A204.1 (cell line): ENCODE results near the gene RPS15.
"Not testable (repeated sequence)": the region's sequence is repeated elsewhere in the genome, so short reads cannot be mapped to it uniquely, and the experiment has no call there.

Experiments used
- FAIRE-seq: peaks from 2 replicates; lab custom pipeline; 2012; peaks lifted over from hg19 to GRCh38; lab: Jason Lieb, UNC

Gene RPS15

DNA sequence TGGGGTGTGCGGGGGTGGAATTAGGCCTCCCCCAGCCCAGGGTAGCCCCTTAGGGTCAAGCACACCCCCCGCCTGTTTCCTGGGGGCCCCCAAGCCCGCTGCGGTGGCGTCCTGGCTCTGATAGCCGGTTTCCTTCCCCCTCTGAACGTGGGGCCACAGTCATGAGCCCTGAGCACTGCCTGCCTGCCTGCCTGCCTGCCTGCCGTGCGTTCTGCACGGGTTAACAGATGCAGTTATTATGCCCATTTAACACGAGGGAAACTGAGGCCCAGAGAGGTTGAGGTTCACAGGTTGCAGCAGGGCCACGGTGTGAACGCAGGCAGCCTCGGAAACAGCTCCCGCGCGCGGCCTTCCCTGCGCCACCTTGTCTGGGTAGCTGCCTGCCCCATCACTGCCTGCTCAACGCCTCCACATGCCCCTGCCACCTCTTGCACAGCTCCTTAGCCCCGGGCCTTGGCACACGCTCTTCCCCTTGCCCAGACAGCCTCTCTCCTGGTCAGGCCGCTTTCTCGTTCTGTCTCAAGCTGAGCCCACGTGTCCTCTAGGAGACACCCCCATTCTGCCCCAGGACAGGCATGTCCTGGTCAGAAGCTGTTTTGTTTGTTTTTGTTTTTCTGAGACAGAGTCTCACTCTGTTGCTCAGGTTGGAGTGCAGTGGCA, 35.7 kb upstream of the RPS15 start:
- no peak for FAIRE-seq

DNA sequence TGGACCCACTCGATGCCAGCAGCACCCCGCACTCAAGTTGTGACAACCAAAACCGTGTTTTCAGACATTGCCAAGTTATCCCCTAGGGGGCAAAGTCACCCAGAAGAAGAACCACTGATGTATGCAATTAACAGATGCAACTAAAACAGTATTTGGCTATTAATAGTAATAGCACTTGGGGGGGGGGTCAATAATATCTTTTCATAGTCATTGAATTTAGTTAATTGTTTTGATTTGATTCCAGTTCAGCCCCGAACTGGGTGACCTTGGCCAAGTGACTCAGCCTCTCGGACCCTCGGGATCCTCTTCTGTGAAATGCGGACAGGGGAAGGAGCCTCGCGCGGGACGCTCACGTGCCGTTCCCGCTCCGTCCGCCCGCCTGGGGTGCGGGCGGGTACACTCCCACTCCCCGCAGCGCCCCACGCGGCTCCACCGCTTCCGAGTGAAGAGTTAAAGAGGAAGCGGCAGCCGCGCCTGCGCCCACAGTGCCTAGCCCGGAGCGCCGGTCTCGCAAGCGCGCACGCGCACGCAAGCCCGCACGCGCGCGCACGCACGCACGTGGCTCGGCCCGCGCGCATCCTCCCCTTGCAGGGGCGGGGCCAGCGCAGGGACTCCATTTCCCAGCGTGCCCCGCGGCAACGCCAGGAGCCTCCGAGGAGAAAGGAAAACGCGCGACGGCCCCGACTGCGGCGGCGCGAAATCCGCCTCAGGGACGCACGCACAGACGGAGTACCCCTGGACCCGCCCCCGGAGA, 31.2 kb upstream of the RPS15 start:
- no peak for FAIRE-seq

DNA sequence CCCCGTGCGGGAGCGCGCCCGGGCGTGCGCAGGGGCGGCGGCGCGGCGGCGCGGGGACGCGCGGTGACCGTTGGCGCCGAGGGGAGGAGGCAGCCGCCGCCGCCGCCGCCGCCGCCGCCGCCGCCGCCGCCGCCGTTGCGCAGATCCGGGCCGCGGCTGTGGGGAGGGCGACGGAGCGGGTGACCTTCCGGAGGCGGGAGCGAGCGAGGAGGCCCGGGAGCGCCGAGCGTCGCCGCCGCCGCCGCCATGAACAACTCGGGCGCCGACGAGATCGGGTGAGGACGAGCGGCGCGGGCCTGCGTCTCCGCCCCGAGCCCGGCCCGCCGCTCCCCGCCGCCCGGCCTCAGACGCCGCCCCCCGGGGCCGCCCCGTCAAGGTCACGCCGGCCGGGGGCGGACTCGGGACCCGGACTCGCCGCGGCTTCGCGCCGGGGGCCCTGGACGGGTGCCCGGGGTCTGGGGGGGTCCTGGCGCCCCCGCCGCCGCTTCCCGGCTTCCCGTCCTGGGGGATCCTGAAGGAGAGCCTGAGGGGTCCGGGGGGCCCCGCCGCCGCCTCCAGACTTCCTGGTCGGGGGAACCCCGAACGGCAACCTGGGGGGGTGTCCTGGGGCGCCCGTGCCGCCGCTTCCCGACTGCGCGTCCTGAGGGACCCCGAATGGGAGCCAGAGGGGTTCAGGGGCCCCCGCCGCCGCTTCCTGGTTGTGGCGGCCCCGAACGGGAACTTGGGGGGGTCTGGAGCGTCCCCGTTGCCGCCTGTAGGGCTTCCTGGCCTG, 30.5 kb upstream of the RPS15 start, which contains the start of gene DAZAP1:
TSS of gene DAZAP1 (plus strand) at position 59 of the 772 bp plus-strand sequence. CDS start at position 247, 188 bp downstream.
- FAIRE-seq, result no peak

DNA sequence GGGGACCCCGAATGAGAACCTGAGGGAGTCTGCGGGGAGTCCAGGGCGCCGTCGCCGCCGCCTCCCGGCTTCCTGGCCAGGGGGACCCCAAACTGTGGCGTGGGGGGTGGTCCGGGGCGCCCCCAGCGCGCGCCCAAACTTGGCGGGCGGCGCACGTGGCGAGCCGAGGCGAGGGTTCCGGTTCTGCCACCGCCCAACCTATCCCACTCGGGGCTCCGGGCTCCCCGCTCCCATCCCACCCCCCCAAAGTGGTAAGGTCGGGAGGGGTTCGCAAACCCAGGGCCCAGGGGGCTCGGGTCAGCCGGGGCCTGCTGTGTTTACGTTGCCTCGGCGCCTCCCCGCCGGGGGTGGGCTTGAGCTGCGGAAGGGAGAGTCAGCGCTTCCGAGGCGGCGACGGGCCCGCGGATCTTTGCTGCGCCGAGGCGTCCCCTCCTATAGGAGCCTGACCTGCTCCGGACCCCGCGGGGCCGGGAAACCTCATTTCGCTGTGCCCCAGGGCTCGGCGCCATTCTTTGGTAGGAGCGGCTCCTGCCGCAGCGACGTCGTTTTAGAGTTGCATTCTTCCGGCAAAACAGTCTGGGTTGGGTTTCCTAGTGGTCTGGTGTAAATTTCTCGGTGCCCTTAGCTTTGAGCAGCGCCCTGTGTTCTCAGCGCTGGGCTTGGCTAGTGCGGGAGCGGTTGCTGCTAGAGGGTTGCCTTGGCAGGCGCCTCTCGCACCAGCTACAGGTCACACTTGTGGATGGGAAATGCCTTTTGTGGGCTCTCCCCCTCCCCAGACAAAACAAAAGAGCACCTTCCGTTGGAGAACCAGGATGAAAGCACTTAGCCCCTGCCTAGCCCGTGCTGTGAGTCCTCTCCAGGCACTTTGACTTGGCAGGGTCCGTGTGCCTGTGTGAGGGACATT, 29.6 kb upstream of the RPS15 start:
- no peak for FAIRE-seq

DNA sequence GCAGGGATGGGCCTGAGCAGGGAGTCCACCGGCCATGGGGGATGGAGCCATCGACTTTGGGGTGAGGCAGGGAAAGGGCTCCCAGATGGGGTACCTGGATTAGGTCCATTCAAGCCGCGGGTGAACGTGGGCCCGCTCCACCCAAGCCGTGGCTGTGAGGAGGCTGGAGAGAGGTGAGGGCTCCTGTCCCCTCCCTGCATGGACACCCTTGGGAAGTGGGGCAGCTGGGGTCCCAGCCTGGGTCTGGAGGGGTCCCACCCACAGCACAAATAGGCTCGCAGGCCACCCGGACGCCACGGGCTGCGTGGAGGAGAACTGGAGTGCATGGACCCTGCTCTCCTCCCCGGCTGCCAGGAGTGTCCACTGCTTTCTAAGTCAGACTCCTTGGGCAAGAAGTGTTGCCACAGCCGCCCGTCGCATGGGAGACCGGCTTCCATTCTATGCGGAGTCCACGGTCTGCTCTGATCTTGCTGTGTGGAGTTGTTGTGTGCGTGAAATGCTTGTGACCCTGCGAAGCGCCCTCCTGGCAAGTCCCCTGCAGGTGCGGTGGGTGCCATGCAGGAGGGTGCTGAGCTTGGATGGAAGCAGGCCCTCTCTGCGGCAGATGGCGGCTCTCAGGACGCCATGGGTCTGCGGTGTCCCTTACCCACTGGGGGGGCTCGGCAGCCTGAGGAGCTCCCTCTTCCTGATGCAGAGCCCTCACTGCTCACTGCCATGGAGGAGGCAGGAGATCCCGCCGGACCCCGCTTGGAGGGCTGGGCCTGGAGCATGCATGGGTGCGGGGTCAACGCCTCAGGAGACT, 28.8 kb upstream of the RPS15 start:
- no peak for FAIRE-seq

DNA sequence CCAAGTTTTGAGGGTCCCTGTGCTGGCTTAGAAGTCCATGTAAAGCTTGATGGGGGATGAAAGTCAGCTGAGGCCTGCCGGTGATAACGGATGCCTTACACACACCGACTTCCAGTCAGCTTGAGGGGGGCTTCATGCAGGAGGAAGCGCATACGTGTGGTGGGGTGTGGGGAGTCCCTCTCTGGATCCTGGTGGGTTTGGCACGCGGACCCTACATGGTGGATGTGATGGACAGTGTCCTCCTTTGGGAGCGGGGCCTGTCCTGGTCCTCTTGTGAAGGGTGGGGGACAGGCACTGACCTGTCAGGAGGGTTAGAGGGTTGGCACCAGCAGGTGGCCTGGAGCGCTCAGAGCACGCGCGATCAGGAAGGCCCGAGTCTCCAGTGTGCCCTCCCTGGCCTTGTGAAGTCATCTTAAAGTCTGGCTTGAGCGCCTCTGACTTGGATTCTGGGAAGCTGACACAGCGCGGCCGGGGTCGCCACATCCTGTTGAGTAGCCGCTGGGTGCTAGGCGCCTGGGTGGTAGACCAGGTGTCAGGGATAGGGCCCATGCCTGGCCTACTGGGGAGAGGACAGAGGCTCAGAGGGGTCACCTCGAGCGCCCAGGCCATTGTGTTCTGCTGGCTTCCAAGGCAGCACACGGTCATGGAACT, 27.9 kb upstream of the RPS15 start:
- FAIRE-seq, result no peak

DNA sequence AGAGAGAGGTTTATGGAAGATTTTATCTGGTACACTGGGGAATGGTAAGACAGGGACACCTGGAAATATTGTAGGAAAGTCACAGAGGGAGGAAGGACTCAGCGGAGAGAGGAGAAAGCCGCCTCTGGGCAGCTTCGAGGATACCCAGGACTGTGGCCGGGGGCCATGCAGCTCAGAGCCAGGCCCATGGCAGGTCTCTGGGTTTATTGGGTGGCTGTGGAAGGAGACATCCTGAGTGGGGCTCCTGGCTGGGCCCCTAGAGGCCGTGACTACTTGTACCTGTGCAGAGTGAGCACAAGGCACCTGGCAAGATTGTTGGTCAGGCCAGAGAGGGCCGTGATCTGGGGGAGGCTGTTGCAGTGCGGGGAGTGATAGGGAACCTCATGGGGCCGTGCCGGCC, 27.4 kb upstream of the RPS15 start:
- no peak for FAIRE-seq

DNA sequence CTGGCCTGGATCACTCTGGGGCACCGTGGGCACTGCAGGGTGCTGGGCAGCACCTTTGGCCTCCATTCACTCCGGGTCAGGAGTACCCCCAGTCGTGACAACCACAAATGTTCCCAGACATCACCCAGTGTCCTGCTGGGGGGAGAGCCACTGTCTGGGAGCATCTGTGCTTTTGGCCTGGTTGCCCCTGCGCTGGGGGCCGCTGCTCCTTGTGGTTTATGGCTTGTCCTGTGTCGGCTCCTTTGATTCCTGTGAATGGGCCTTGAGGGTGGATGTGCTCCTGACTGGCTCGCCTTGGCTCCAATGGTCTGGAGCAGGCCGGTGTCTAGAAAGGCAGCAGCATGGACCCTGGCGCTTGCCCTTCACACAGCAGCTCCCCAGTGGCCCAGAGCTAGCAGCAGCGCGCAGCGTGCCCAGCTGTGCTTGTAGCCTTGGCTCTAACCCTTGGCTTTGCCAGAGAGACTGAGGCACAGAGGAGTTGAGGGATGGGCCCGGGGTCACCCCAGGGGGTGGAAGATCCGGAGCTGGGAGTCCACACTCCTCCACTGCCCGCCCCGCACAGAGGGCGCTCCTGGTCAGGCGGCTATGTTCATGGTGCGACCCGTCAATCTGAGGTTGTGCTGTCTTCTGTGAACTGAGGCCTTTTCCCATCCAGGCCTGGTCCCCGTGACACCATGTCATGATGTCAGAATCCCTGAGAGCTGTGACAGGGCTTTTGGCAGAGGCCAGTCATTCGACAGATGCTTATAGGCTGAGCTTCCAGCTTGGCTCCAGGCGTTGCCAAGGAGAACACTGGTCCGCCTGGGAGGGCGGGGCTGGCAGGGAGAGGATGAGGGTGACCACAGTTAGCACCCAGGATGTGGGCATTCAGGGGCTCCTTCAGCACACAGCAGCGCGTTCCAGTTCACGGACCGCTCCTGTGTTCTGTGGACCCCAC, 26.7 kb upstream of the RPS15 start:
- no peak for FAIRE-seq

DNA sequence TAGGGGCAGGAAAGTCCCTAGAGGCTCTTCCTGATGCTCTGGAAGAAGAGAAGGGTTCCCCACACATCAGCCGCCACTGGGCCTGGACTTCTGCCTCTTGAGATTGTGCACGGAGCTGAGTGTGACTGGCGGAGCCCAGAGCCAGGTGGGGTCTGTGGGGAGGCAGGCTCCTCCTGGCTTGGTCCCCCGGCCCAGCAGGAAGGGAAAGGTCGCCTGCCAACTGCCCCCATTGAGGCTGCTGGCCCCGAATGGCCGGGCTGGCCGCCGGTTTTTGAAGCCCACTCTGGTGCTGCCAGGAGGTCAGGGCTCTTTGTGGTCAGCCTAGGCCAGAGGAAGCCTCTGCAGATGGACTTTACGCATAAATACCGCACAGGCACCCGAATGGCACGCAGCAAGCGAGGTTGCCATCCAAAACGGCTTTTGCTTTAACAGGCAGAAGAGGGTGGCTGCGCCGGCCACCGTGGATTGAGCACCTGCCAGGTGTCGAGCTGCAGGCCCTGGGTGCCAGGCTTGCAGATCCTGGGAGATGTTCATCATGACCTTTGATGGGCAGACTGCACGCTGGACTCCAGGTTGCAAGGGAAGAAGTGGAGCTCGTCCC, 25.8 kb upstream of the RPS15 start:
- no peak for FAIRE-seq

DNA sequence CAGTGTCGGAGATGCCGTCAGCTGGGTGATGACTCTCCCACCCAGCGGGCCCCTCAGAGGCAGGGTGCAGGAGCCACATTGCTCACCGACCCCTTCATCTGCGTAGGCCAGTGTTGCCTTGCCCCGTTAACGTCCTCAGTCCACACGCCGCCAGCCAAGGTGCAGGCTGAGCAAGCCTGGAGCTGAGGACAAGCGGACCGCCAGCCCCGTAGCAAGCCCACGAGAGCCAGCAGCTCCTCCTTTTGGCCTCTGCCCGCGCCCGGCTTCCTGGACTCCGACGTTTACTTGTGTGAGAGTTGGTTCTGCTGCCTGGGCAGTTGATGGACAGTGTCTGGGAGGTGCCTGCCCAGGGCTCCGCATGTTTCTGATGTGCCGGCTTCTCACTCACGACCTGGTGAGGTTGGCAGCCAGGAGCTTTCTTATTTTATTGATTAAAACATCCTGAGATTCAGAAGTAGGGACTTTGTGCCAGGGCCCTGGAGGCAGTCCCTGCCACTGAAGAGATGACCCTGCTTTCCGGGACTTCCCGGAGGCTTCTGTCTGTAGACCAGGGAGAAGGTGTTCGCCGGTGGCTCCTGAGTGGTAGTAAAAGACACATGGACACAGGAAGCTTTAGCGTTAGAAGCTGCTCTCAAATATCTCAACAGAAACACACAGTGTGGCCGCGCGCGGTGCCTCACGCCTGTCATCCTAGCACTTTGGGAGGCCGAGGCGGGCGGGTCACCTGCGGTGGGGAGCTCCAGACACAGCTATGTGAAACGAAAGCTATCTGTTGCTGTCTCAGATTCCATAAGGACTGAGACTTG, 25.0 kb upstream of the RPS15 start:
- FAIRE-seq, result no peak

DNA sequence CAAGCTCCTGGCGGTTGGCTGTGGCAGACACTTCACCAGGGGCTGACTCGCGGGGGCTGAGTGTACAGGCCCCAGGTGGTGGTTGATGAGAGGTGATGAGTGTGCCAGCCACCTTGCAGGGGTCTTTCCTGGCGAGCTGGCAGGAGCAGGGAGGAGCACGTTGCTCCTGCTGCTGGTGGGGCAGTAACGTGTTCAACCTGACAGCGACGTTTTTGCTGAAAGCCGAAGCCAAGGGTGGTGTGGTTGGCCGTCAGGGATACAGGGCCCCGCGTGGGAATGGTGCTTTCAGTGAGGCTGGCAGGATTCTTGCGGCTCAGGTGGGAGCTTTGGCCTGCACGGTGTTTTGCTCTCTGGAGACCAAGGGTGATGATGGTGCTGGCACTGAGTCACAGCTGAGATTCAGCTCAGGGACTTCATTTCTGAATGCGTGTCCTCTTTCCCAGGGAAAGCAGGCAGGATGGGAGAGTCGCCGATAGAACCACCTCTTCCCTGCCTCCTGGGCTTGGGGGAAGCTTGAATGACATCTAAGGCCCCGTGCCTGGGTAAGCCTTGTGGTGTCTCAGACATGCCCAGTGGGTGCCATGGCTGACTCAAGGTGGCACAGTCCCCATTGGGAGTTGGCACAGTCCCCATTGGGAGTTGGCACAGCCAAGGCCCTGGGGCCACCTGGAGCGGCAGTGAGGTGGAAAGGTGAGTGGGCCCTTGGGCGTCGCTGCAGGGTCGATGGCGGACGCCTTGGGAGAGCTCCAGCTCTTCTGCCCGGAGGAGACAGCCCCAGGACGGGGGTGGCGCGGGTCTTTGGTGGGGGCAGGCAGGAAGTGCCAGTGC, 22.0 kb upstream of the RPS15 start:
- no peak for FAIRE-seq

DNA sequence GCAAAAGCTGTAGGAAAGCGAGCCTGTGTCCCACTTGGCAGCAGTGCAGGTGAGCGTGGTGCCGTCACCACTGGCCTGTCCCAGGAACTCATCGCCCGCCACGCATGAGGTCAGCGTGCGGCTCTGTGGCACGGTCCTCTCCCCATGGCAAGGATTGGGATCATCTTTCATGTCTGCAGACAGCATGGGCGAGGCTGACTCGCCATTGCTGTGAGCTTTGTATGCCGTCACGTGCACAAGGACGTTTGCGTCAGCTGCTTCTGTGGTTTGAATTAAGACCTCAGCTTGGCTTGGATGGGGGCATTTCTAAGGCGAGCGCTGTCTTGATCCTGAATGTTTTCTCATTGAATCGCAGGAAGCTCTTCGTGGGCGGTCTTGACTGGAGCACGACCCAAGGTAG, 21.1 kb upstream of the RPS15 start:
- FAIRE-seq, result no peak

DNA sequence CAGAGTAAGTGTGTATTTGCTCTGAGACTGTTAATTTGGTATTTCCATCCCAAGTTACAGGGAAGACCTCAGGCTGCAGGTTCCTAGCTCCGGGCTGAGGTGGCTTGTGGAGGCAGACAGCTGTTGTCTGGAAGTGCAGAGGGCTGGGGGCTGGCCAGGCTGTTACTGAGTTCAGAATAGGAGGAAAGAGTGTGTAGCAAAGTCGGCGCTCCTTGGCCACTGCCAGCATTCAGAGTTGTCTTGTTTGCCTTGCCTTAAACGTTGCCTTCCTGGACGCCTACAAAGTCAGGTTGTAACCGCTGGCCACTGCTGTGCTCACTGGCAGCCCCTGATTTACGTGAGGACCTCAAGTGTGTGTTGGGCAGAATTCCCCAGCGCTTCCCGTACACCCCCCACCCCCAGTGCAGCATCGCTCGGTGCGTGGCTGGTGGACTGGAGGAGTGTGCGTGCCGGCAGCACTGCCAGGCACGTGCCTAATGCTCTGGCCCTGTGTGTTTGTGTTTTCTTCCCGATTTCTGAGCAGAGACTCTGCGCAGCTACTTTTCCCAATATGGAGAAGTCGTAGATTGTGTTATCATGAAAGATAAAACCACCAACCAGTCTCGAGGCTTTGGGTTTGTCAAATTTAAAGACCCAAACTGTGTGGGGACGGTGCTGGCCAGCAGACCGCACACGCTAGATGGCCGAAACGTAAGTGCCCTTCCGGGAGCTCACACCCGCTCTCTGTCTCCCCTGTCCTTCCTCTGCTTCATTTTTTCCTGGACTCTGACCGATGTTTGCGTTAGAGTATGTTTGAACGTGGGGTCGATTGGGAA, 20.3 kb upstream of the RPS15 start:
- no peak for FAIRE-seq

DNA sequence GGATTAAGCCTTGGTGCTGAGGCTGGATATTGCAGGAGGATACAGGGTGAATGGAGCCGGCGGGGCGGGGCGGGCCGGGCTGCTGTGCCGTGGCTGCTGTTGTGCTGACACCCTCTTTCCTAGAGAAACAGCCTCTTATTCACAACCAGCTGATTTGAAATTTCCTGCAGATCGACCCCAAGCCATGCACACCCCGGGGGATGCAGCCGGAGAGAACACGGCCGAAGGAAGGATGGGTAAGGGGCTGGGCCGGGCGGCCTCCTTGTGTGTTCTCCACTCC, 19.8 kb upstream of the RPS15 start:
- FAIRE-seq, result no peak

DNA sequence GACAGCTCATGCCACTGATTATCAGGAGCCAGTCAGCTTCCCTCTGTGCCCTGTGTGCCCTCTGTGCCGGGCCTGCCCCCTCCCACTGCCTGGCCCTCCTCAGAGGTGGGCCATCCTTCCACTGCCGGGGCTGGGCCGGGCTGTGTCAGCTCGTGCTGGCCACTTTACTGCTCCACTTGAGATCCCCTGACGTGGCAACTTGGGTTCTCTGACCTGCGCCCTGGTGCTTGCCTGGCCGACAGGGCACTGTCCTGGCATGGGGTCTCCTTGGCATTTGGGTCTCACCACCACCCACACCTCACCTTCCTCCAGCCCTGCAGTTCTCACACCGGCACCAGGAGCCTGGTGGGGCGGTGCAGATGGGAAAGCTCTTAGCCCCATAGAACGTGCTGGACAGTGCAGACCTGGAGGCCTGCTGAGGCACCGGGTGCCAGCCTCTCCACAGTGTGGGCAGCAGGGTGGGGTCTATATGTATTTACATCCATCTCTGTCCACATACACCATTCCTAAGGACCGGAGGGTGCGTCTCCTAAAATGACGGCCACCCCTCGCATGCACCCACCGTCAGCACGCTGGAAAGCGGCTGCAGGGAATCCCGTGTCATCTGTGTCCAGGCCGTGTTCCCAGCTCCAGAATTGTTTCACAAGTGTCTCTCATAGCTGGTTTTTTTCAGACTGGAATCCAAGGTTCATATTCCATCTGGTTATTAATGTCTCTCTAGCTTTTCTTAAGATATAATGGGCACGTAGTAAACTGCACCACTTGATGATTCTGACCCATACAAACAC, 19.1 kb upstream of the RPS15 start:
- FAIRE-seq, result no peak

DNA sequence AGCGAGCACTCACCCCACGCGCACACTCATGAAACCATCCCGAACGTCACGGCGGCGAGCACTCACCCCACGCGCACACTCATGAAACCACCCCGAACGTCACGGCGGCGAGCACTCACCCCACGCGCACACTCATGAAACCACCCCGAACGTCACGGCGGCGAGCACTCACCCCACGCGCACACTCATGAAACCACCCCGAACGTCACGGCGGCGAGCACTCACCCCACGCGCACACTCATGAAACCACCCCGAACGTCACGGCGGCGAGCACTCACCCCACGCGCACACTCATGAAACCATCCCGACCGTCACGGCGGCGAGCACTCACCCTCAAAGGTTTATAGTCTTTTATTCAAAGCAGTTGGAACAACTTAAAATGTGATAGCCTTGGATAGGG, 18.1 kb upstream of the RPS15 start:
- FAIRE-seq, result not testable (repeated sequence)
